ENCODE measurements around the gene NQO1. TPM values are rescaled to one million over a fixed set of nuclear protein-coding genes. Genes with fewer than 3 reads are reported as not detected.
"Not testable (repeated sequence)": the region's sequence is repeated elsewhere in the genome, so short reads cannot be mapped to it uniquely, and the experiment has no call there.

Gene NQO1
- total RNA-seq, 1 donor from 2014 or later: 22.8 TPM

DNA sequence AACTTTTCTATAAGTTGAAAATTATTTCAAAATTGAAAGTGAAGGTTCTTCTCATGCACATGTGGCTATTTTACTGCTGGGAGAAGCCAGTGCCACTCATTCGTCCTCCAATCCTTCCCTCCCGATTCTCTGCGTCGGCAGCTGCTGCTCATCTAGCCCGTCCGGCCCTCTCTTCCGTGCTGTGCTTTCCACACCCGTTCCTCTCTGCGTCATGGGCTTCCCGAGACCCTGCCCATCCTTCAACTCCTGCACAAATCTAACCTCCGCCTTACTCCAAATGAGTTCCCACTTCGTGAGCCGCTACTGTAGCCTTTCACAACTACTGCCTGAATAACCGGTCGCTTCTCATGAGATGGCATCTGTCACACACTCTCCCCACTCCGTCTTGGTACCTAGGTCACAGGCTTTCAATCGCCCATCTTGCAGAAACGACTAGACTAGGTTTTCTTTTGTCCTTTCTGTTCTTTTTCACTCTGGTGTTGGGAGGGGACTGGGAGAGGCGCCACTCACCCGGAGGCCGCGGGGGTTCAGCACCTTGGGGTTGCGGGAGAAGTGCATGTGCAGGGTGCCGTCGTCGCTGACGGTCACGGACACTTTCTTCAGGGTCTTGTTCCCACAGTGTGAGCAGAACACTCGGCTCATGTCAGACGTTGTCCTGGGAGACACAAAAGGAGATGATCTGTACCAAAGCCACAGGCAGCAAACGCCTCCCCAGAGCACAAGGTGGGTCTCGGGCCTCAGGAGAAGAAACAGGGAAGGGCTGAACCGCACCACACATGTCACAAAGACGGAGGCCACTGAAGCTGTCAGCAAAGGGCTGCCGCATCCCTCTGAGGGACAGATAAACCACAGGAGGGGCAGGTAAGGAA lies 18.2 kb upstream of the NQO1 start:
- intact Hi-C loops (cut with micrococcal nuclease): no loop called here

DNA sequence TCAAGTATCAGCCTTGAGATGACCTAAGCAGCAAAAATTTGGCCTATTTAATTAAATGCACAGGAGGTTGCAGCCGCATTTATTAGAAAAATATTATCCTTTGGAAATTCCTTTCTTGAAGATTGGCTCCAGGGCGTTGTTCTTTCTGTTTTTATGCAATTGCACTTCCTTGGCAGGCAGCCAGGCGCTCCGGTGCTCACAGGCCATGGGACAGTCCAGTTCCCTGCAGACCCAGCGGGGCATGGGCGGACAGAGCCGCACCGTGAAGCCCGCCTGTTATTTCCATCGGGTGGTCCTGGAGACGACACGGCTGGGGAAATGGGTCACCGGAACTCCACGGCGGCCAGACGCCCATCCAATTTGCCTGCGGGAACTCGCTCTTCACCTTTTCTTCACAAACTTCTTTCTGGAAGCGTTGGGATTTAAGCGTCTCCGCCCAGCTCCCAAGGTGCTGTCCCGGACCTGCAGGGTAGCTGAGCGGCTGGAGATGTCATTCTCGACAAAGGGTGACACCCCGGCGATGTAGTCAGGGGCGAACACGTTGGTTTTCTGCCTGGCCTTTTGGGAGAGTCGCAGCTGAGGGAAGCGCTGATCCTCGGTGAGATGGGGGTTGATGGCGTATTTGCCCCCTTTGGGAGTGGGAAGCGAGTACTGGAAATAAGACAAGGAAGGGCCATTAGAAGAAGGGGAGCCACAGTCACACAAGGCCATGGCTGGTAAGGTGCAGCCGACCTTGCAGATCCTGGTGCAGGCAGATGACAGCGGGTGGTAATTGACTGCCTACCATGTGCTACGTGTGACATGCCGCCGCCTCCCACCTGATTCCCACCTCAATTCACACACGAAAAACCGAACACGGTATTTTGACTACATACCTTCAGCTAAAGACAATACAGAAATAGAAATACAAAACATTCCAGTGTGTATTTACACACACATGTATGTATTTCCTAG lies 15.9 kb upstream of the NQO1 start:
- intact Hi-C loops (cut with micrococcal nuclease): no loop called here

DNA sequence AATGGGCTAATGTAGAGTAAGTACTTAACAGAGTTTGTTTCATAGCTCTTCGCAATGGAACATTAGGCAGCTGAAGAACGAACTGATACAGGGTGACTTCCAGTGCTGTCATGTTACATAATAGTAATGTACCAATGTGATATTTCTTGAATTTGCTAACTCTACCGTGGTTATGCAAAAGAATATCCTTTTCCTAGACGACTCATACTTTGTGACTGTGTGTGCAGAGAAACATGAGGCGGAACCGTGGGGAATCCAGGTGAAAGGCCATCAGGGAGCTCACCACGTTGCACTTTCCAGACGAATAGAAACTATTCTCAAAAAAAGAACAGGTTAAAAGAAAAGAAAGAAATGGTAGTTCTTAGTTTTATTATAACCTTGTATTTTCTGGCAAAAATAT lies 15.2 kb upstream of the NQO1 start:
- intact Hi-C loops (cut with micrococcal nuclease): no loop called here

DNA sequence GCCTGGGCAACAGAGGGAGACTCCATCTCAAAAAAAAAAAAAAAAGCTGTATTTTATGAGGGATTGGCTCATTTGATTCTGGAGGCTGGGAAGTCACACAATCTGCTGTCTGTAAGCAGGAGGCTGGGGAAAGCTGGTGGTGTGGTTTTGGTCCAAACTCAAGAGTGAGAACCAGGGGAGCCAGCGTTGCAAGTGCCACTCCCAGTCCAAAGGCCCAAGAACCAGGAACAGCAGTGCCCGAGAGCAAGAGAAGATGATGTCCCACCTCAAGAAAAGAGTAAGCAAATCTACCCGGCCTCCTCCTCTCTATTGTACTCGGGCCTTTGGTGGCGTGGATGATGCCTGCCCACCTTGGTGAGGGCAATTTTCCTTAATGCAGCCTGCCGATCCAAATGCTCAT lies 5.7 kb upstream of the NQO1 start:
- intact Hi-C loops (cut with micrococcal nuclease): no loop called here

DNA sequence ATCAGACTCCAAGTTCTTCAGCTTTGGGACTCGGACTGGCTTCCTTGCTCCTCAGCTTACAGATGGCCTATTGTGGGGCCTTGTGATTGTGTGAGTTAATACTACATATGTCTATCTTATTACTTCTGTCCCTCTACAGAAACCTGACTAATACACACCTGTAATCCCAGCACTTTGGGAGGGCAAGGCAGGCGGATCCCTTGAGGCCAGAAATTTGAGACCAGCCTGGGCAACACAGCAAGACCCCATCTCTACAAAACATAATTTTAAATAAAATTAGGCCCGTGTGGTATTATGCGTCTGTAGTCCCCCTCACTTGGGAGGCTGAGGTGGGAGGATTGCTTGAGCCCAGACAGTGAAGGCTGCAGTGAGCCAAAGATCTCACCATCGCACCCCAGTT lies 4.9 kb upstream of the NQO1 start:
- intact Hi-C loops (cut with micrococcal nuclease): not testable (repeated sequence)

DNA sequence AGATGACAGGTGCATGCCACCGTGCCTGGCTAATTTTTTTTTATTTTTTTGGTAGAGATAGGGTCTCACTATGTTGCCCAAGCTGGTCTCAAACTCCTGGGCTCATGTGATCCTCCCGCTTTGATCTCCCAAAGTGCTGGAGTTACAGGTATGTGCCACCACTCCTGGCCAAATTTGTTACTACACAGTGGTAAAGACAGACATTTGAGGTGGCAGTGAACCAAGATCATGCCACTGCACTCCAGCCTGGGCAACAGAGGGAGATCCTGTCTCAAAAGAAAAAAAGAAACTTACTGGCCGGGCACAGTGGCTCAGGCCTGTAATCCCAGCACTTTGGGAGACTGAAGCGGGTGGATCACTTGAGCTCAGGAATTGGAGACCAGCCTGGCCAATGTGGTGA lies 2.7 kb upstream of the NQO1 start:
- intact Hi-C loops (cut with micrococcal nuclease): not testable (repeated sequence)

DNA sequence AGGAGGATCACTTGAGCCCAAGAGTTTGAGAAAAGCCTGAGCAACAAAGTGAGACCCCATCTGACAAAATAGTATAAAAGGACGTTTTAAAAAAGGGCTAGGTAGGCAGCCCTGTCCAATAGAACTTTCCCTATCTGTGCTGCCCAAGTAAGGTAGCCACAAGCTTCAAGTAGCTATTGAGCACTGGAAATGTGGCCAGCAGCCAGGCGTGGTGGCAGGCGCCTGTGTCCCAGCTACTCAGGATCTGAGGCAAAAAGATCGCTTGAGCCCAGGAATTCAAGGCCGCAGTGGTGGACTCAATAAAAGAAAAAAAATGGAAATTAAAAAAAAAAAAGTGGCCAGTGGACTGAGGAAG lies 1.5 kb upstream of the NQO1 start:
- intact Hi-C loops (cut with micrococcal nuclease): loop anchor here (2.0 kb wide), 1 partner anchor 163 kb away; the partner anchor contains the start of gene NFAT5

DNA sequence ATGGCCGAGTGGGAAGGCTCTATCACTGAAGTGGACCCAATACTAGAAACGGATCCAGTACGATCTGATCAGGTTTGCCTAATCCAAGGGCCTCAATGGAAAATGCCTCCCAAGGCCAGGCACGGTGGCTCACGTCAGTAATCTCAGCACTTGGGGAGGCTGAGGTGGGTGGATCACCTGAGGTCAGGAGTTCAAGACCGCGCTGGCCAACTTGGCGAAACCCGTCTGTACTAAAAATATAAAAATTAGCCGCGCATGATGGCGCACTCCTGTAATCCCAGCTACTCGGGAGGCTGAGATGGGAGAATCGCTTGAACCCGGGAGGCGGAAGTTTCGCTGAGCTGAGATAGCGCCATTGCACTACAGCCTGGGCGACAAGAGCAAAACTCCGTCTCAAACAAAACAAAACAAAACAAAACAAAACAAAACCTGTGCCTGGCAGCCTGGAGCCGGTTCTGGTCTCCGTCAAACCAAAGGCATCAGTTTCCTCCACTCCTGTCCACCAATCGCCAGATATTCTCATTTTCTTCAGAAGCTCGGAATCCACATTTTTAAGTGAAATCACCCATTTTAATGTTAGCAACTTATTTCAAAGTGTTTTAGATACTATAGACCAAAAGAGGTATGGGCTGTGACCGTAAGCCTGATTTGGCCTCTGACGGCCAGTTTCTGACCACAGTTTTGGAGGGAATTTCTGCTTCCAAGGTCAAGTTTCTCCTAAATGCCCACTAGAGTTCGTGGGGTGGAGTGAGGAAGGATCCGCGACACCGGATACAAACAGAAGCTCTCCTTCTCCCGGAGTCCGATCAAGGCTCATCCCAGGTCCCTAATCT lies 664 bp downstream of the NQO1 start:
- intact Hi-C loops (cut with micrococcal nuclease): loop anchor here (1.0 to 2.0 kb wide), 6 partner anchors 16 to 339 kb away; partner anchors contain the start of genes CYB5B, NFAT5, NOB1 and TERF2

DNA sequence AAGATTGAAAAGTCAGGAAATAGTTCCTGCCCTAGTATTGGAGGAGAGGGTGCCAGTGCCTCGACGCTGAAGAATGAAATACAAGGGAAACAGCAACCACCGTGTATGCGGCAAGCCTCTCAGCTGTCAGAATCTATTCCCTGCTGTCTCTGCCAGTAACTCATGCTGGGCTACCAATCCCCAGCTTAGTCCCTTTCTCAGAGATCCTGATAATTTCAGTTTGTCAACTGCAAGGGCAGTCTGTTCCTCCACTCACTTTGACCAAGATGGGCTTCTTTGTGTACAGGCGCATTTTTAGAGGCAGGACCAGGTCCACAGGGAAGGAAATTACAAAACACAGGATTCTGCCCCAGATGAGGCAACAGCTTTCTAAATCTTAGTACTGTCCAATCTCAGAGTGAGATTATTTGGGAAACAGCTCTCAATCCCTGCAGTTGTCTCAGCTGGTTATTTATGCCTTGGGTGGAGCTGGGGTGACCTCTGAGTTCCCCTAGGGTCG lies 1.3 kb downstream of the NQO1 start:
- intact Hi-C loops (cut with micrococcal nuclease): no loop called here

DNA sequence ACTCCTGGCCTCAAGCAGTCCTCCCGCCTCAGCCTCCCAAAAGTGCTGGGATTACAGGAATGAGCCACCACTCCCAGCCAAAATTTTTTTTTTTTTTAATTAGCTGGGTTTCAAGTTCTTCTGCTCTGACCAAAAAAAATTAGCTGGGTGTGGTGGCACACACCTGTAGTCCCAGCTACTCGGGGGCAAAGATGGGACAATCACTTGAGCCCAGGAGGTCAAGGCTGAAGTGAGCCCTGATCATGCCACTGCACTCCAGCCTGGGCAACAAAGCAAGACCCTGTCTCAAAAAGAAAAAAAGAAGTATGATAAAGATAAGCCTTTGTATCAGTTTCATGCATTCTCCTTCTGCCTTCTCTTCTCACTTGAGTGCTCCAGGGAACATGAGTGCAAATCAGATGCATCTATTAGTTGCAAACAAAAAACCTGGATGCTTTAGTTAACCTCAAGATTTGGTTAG lies 1.9 kb downstream of the NQO1 start:
- intact Hi-C loops (cut with micrococcal nuclease): no loop called here

DNA sequence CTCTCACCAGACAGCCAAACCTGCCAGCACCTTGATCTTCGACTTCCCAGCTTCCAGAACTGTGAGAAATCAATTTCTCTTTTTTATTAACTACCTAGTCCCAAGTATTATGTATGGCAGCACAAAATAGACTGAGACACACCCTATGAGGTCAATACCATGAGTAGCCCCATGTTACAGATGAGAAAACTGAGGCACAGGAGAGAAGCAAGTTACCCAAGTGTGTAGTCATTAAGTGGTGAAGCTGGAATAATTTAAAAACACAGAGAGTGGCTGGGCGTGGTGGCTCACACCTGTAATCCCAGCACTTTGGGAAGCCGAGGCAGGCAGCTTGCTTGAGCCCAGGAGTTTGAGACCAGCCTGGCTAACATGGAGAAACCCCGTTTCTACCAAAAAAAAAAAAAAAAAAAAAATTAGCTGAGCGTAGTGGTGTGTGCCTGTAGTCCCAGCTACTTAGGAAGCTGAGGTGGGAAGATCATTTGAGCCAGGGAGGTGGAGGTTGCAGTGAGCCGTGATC lies 4.9 kb downstream of the NQO1 start:
- intact Hi-C loops (cut with micrococcal nuclease): no loop called here

DNA sequence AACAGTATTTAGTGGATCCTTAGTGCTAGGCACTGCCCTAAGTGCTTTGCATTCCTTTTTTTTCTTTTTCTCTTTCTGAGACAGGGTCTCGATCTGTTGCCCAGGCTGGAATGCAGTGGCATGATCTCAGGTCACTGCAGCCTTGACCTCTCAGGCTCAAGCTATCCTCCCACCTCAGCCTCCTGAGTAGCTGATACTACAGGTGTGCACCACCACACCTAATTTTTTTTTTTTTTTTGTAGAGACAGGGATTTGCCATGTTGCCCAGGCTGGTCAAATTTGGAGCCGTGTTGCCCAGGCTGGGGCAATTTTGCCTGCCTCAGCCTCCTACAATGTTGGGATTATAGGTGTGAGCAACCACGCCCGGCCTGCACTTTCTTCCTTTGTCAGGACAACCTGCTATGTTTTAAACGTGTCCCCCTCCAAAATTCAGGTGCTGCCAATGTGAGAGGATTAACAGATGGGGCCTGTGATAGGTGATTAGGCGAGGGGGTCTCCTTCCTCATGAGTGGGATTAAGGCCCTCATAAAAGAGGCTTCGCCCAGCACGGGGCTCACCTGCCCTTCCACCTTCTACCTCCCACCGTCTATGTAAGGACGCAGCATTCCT lies 5.4 kb downstream of the NQO1 start:
- intact Hi-C loops (cut with micrococcal nuclease): no loop called here

DNA sequence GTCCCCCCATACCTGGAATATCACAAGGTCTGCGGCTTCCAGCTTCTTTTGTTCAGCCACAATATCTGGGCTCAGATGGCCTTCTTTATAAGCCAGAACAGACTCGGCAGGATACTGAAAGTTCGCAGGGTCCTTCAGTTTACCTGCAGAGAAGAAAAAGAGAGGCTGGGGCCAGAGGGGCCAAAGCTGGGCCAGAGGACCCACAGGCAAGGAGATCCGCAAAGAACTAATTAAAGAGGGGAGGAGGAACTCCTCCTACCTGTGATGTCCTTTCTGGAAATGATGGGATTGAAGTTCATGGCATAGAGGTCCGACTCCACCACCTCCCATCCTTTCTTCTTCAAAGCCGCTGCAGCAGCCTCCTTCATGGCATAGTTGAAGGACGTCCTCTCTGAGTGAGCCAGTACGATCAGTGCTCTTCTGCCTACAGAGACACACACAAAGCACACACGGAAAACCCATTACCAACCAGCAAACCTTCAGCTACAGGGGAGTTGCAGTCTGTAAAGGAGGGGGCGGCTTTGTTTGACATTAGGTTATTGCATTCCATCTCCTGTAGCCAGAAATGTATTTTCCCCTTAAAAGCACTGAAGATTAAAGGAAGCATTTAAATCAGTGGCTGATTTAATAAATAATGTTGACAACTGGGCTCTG lies 8.1 kb downstream of the NQO1 start:
- intact Hi-C loops (cut with micrococcal nuclease): no loop called here

DNA sequence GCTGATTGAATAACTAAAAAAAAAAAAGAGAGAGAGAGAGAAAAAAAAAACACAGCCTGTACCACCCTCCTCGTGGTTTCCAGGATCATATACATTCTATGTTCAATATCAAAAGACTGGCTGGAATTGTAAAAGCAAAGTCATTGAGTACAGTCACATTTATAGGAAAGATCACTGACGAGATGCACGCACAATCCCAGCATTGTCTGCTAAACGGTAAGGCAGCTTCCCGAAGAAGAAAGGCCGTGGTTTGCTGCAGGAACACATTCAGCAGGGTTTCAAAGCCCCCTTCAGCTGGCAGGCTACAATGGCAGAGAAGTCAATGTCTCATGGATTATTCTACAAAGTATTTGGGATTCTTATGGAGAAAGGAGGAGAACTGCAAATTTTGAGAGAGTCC lies 9.3 kb downstream of the NQO1 start:
- intact Hi-C loops (cut with micrococcal nuclease): no loop called here

DNA sequence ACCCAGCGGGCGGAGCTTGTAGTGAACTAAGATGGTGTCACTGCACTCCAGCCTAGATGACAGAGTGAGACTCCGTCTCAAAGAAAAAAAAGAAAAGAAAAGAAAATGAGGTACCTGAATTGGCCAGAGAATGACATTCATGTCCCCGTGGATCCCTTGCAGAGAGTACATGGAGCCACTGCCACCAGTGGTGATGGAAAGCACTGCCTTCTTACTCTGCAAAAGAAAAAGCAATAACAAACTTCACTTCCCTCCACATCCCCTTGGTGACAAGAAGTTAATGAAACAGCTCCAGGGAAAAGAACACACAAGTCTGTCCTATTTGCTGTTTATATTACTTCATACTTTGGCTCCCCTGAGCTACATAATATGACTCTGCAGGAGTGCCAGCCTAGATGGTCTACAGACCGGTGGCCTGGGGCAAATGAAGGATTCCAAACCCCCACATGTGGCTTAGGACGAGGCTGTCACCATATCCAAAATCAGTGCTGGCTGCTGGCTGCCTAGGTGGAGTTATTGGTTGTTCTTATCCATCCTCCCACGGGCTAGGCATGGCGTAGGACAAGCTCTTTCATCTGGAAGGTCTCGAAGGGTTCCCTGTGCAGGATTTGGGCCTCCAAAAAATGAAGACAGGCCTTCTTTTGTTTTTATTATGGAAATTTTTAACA lies 13.3 kb downstream of the NQO1 start:
- intact Hi-C loops (cut with micrococcal nuclease): no loop called here

DNA sequence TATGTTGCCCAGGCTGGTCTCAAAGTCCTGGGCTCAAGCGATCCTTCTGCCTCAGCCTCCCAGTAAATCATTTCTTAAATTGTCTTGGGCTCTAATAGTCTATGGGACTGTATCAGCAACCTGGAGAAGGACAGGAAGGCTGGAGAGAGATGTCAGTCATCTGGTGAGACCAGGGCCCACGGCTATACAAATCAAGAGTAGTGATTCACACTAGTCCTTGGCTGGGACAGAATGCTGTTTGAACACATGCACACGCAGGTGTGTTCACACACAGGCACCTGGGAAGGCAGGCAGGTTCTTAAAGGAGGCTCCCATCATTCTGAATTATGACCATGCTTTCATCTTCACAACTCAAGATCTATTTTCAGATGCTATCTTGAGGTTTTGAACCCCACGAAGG lies 14.1 kb downstream of the NQO1 start:
- intact Hi-C loops (cut with micrococcal nuclease): no loop called here

DNA sequence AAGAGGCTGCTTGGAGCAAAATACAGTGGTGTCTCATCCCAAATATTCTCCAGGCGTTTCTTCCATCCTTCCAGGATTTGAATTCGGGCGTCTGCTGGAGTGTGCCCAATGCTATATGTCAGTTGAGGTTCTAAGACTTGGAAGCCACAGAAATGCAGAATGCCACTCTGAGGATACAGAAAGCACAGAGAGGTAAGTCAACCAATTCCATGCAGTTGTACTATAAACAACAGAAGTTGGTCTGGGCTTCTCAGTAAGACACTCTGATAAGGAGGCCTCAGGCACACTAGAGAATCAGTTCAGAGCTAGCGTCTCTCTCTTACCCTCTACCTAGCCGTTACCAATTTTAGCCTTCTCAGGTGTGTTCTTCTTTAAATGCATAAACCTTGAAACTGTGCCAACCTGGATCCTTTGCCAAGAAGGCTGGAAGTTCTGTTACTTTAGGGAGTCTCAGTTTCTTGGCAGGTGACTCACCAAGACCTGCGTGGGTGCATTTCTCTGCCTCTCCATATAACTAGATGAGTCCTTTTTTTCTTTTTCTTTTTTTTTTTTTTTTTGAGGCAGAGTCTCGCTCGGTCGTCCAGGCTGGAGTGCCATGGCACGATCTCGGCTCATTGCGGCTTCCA lies 15.1 kb downstream of the NQO1 start:
- intact Hi-C loops (cut with micrococcal nuclease): no loop called here

DNA sequence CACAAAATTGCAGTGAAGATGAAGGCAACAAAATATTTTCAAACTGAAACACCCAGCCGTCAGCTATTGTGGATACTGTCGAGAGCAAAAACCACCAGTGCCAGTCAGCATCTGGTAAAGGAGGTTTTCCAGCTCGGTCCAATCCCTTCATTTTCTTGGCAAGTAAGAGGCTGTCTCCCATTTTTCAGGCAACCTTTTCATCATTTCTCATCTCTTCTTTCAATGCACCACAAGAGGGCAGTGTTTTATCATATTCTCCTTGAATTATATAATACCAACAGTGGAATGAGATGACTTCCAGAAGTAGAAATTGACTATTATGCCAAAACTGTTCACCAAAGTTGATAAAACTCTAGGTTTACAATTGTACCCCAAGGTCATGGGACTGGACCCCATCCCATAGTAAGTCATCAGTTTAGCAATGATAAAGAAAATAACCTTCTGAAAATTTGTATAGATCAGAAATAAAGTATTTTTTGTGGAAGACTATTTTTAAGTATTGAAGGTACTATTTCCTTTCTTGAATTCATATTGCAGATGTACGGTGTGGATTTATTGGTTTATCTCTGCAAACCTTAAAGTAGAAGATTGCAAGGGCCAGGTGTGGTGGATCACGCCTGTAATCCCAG lies 16.8 kb downstream of the NQO1 start:
- intact Hi-C loops (cut with micrococcal nuclease): loop anchor here (1.0 to 2.0 kb wide), 5 partner anchors 17 to 313 kb away; partner anchors contain the start of genes NOB1 and NQO1

Measured in T-helper 1 cell treated with Interleukin-12 subunit alpha and Interleukin-12 subunit beta and Interleukin-4 antibody, amounts not matched to agents 30 ng/mL and 1 ng/mL, for 36 hours (primary cell).